HG03342 (cell line): ENCODE measurements around the gene HDAC9.

Experiments used
- ATAC-seq: cut with Tn5 transposase; IDR thresholded peaks from one replicate; pipeline ENCODE4 v1.9.1; 2021; ENCODE audit warnings: mild to moderate bottlenecking, moderate library complexity; ENCODE audit not compliant: unreplicated experiment

The HDAC9 gene

DNA sequence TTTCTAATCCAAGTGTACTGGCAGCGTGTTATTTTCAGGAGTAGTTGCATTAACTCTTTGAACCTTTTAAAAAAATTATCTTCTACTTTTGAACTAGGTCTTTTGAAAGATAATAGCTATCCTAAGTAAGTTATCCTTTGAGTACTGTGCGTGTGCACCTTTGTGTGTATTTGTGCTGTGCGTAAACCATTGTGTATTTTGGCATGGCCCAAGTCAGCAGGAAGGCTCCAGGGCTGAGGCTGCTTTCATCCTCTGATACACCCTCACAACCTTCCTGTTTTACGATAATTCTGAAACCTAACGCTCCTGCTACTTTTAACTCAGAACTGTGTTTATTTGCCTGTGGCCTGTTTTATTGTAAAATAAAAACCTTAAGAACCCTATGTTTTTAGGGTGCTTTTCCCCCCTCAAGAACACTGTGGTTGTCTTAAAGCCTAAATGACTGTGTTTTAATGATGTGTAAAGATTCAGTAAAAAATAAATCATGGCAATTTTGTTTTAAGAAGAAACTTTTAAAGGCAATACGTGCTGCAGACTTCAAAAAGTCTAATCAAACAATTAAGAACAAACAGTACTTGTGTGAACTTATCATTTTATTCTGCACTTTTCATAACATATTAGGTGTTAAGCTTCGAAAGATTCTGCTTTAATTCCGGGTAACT, 57.5 kb downstream of the HDAC9 start:
- no peak for ATAC-seq

- no peak for ATAC-seq
Observed at GRCh38 chr7:18553605-18554003, 58.1 kb downstream of the HDAC9 start.

- ATAC-seq = no peak
Observed at GRCh38 chr7:18555120-18555519, 59.6 kb downstream of the HDAC9 start.

DNA sequence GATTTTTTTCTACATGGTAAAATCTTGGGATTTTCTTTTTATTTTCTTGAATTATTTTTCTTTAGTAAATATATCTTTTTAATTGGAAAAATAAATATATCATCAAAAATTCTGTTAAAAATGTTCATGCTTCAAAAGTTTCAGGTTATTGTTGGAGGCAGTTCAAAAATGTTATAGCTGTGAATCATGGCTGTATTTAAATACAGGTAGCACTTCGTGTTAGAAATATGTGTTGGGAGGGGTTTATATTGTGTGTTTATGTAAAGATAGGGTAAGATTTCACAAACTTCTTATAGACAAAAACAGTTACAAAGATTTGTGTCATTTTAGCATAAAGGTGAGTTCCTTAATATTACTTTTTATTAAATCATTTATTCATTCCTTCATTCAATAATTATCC, 60.4 kb downstream of the HDAC9 start:
- no peak for ATAC-seq

DNA sequence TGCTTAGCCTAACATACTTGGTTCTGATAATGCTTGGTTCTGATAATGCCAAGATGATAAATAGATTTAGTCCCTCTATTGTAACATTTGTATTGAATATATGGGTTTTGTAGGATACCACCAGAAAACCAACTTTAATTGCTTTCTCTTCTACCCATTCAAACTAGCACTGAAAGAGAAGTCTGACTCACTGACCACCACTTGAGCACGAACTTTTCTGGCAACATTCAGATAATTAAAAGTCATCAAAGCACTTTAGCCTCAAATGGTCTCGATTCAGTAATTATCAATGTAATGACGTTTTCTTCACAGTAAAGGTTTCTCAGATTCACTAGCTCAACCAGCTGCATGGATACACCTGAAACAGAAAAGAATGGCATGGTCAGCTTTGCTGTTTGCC, 63.0 kb downstream of the HDAC9 start:
- ATAC-seq = no peak

- ATAC-seq = no peak
Observed at GRCh38 chr7:18558910-18559309, 63.4 kb downstream of the HDAC9 start.

- no peak for ATAC-seq
Observed at GRCh38 chr7:18559756-18560155, 64.2 kb downstream of the HDAC9 start.

GRCh38 chr7:18564779-18565178, 69.2 kb downstream of the HDAC9 start:
- no peak for ATAC-seq

DNA sequence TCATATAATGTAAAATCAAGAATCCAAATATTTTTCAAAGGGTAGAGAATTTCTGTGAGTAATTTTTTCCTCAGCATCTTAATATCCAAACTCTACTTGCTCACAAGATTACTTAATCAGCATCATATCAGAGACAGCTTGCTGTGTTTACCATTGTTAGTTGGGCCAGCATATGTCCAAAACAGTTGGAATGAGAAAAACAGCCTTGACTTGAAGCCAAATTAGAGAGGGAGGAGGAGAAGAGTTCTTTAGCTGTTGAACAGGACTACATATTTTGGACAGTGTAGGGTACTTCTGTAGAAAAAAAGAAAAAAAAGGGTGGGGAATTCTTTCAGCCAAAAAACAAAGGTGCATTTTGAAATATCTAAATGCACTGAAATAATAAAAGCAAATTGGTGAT, 69.8 kb downstream of the HDAC9 start:
- ATAC-seq = no peak

- ATAC-seq = no peak
Observed at GRCh38 chr7:18566205-18566604, 70.7 kb downstream of the HDAC9 start.

GRCh38 chr7:18566829-18567228, 71.3 kb downstream of the HDAC9 start:
- ATAC-seq = peak; percentile 95

DNA sequence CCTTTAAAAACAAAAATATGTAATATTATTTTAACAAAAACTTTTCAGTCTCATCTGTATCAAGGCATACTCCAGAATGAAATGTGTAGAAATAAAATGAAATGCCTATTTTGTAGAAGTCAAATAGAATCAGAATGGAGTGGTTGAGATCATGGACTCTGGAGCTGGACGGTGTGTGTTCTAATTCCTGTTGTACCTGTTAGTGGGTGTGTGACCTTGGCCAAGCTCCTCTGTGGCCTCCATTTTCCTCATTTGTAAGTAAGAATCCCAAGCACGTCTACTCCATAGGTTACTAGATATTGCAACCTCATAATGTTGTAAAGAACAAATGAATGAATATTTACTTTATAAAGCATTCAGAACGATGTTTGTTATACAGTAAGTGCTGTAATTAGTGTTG, 74.9 kb downstream of the HDAC9 start:
- ATAC-seq = no peak

GRCh38 chr7:18570890-18571478, 75.4 kb downstream of the HDAC9 start:
- ATAC-seq = no peak

GRCh38 chr7:18572154-18572553, 76.6 kb downstream of the HDAC9 start:
- no peak for ATAC-seq

- no peak for ATAC-seq
Observed at GRCh38 chr7:18572885-18573284, 77.3 kb downstream of the HDAC9 start.

DNA sequence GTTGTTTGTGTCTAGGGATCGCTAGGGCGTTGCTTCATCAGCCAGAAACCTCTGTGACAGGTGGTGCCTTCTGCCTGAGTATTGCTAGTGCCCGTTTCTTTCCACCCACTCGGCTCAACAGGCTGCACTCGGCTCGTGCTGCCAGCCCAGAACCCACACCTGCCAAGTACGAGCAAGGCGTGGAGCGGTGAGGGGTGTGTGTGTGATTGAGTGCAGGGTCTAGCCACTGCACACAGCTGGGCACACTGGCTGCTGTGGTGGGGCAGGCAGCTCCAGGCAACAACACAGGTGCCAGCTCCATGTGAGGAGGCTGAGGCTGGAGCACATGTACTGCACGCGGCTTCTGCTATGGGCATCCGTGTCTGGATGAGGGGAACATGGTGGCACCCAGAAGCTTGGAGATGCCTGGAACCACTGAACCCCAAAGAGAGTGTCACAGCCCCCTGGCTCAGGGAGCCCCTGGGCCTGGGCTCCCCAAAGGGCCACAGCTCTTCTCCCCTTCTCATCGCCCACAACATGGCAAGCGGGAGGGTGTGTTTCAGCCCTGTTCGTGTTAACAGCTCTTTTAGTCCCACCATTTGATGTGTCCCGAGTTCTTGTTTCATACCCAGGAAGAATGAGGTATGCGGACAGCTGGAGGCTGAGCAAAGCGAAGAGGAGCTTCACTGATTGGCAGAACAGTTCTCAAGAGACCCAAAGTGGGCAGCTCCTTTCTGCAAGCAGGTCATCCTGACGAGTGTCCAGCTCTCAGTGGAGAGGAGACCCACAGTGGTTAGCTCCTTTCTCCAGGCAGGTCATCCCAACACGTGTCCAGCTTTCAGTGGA, 78.1 kb downstream of the HDAC9 start:
- no peak for ATAC-seq

- ATAC-seq = no peak
Observed at GRCh38 chr7:18574235-18574540, 78.6 kb downstream of the HDAC9 start.

DNA sequence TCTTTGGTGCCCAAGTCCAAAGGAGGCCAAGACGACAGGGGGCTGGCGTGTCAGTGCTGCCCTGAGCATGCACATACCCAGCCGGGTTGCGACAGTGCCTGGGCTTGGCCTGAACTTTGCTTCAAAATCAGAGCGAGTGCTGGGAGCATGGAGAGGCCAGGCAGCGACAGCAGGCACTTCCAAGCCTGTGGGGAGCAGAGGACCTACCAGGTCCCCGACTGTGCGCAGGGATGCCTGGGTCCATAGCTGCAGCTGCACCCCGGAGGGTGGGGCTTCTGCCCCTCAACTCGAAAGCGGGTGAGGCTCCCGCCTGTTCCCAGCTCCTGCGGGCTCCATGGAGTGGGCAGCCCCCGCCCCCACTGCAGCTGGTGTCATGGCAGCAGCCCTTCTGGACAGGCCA, 79.1 kb downstream of the HDAC9 start:
- no peak for ATAC-seq

DNA sequence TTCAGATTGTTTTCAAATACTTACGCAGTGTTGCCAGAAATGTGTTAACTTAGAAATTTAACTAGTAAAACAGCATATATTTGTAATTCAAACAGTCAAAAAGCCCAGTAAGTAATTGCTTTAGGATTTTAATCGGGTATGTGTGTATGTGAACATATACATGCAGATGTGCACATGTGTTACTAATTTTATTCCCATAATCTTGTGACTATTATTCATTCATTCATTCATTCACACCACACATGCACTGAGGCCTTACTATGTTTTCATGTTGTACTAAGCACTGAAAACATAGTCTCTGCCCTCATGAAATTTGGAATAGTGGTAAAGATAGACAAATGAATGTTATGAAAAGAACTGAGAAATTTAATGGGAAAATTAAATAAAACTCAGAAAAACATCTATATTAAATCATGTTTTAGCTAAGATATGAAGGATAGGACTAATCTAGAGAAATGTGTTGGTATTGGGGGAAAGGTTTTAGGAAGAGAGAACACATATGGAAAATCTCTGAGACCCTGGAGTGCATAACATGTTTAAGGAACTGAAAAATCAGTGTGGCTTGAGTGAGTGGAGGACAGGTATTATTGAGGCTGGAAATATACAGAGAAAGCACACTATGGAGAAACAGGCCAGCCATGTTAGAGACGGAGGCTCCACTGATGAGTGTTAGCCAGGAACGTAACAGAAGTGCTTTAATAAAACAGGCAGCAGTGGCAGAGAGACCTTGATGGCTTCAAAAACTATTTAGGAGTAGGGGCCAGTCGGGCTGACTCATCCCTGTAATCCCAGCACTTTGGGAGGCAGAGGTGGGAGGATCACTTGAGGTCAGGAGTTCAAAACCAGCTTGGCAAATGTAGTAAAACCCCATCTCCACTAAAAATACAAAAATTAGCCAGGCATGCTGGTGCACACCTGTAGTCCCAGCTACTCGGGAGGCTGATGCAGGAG, 80.3 kb downstream of the HDAC9 start:
- ATAC-seq = no peak

GRCh38 chr7:18577096-18577771, 81.7 kb downstream of the HDAC9 start:
- ATAC-seq = no peak

DNA sequence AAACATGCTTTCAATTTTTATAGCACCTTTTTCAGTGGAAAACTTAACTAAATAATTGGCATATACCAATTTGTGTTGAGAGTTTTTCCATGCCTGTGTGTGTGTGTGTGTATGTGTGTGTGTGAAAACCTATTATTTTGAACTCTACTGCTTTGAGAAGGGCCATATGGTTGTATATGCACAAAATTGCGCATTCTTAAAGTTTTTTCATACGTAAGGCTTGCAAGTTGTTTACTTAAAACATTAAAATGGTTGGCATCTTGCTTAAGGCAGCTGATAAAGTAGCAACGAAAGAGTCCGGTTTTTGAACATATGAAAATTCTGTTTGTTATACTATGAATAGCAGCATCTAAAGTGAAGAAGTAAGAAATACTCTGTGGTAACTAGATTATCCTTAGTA, 84.1 kb downstream of the HDAC9 start:
- no peak for ATAC-seq
